HG02588 (cell line): ENCODE data around the gene PDE4D.
"Not testable (repeated sequence)": the region's sequence is repeated elsewhere in the genome, so short reads cannot be mapped to it uniquely, and the experiment has no call there.

Experiments
- ATAC-seq: cut with Tn5 transposase; IDR thresholded peaks from one replicate; pipeline ENCODE4 v1.9.1; 2021; ENCODE audit warnings: mild to moderate bottlenecking, moderate library complexity; ENCODE audit not compliant: unreplicated experiment

Gene PDE4D

GRCh38 chr5:59486508-59486907, 407.0 kb downstream of the PDE4D start:
- no peak for ATAC-seq

GRCh38 chr5:59485629-59486439, 407.7 kb downstream of the PDE4D start:
- no peak for ATAC-seq

- no peak for ATAC-seq
Observed at GRCh38 chr5:59485107-59485506, 408.4 kb downstream of the PDE4D start.

- ATAC-seq = no peak
Observed at GRCh38 chr5:59484618-59485017, 408.9 kb downstream of the PDE4D start.

- ATAC-seq = no peak
Observed at GRCh38 chr5:59483971-59484472, 409.5 kb downstream of the PDE4D start.

GRCh38 chr5:59479086-59479485, 414.4 kb downstream of the PDE4D start:
- no peak for ATAC-seq

- ATAC-seq = no peak
Observed at GRCh38 chr5:59474324-59474723, 419.2 kb downstream of the PDE4D start.

GRCh38 chr5:59473611-59474010, 419.9 kb downstream of the PDE4D start:
- no peak for ATAC-seq

- ATAC-seq = no peak
Observed at GRCh38 chr5:59471463-59471862, 422.1 kb downstream of the PDE4D start.

- ATAC-seq = no peak
Observed at GRCh38 chr5:59467969-59468368, 425.6 kb downstream of the PDE4D start.

GRCh38 chr5:59466271-59466670, 427.3 kb downstream of the PDE4D start:
- no peak for ATAC-seq

GRCh38 chr5:59464969-59465368, 428.6 kb downstream of the PDE4D start:
- no peak for ATAC-seq

GRCh38 chr5:59463618-59464166, 429.8 kb downstream of the PDE4D start:
- not testable (repeated sequence) for ATAC-seq

GRCh38 chr5:59462956-59463355, 430.6 kb downstream of the PDE4D start:
- no peak for ATAC-seq

- ATAC-seq = no peak
Observed at GRCh38 chr5:59460368-59461153, 433.0 kb downstream of the PDE4D start.

GRCh38 chr5:59458966-59459729, 434.4 kb downstream of the PDE4D start:
- ATAC-seq = no peak

GRCh38 chr5:59458321-59458720, 435.2 kb downstream of the PDE4D start:
- ATAC-seq = no peak

GRCh38 chr5:59449905-59450644, 443.5 kb downstream of the PDE4D start:
- ATAC-seq = no peak

- no peak for ATAC-seq
Observed at GRCh38 chr5:59446356-59446755, 447.2 kb downstream of the PDE4D start.

GRCh38 chr5:59445741-59446140, 447.8 kb downstream of the PDE4D start:
- ATAC-seq = no peak
